HEK293T (cell line): ENCODE data around the gene RUVBL1.

ENCODE experiments used
- CTCF ChIA-PET: fragments of 350-600 bp; formaldehyde crosslinking; extraction: SDS; loops from one replicate; lab custom pipeline; 2021; ENCODE audit warnings: antibody characterized with exemption, inconsistent platforms; lab: Yijun Ruan, JAX
- POLR2A ChIA-PET: fragments of 350-600 bp; formaldehyde crosslinking; extraction: SDS; loops from one replicate; lab custom pipeline; 2020; ENCODE audit warnings: antibody characterized with exemption, inconsistent platforms; lab: Yijun Ruan, JAX
- DNase-seq: peaks from one replicate; pipeline ENCODE4 v3.0.0; 2012; ENCODE audit warnings: mixed read lengths; ENCODE audit errors: extremely low spot score
- ARNT ChIP-seq: fragments of 450-650 bp; IDR thresholded peaks from 2 replicates; pipeline ENCODE4 v1.6.1; 2017; ENCODE audit warnings: mild to moderate bottlenecking
- BHLHE40 ChIP-seq: fragments of 450-650 bp; IDR thresholded peaks from 2 replicates; pipeline ENCODE4 v1.6.1; 2016; ENCODE audit warnings: mild to moderate bottlenecking, moderate library complexity, borderline replicate concordance
- CTBP1 ChIP-seq: fragments of 450-650 bp; IDR thresholded peaks from 2 replicates; pipeline ENCODE4 v1.6.1; 2016; ENCODE audit warnings: borderline replicate concordance
- ELF4 ChIP-seq: fragments of 450-650 bp; IDR thresholded peaks from 2 replicates; pipeline ENCODE4 v1.6.1; 2017; ENCODE audit warnings: antibody characterized with exemption
- FOXA1 ChIP-seq: fragments of 450-650 bp; IDR thresholded peaks from 2 replicates; pipeline ENCODE4 v1.6.1; 2016; ENCODE audit warnings: mild to moderate bottlenecking
- FOXK2 ChIP-seq: fragments of 450-650 bp; IDR thresholded peaks from 2 replicates; pipeline ENCODE4 v1.6.1; 2016; ENCODE audit warnings: mild to moderate bottlenecking
- FOXM1 ChIP-seq: fragments of 450-650 bp; IDR thresholded peaks from 2 replicates; pipeline ENCODE4 v1.6.1; 2017; ENCODE audit warnings: mild to moderate bottlenecking, borderline replicate concordance
- HDGF ChIP-seq: fragments of 450-650 bp; IDR thresholded peaks from 2 replicates; pipeline ENCODE4 v1.6.1; 2017; ENCODE audit warnings: antibody characterized with exemption, borderline replicate concordance
- L3MBTL2 ChIP-seq: fragments of 450-650 bp; conservative IDR thresholded peaks from 2 replicates; pipeline ENCODE4 v1.6.1; 2016; ENCODE audit warnings: mild to moderate bottlenecking
- LEF1 ChIP-seq: fragments of 450-650 bp; IDR thresholded peaks from 2 replicates; pipeline ENCODE4 v1.6.1; 2017; ENCODE audit warnings: mild to moderate bottlenecking, borderline replicate concordance
- NFRKB ChIP-seq: fragments of 450-650 bp; IDR thresholded peaks from 2 replicates; pipeline ENCODE4 v1.6.1; 2016; ENCODE audit warnings: mild to moderate bottlenecking, moderate library complexity
- SP1 ChIP-seq: fragments of 450-650 bp; IDR thresholded peaks from 2 replicates; pipeline ENCODE4 v1.6.1; 2017
- SUZ12 ChIP-seq: fragments of 450-650 bp; IDR thresholded peaks from 2 replicates; pipeline ENCODE4 v1.6.1; 2016; ENCODE audit warnings: mild to moderate bottlenecking
- TARDBP ChIP-seq: fragments of 450-650 bp; IDR thresholded peaks from 2 replicates; pipeline ENCODE4 v1.6.1; 2016
- ZNF384 ChIP-seq: fragments of 450-650 bp; IDR thresholded peaks from 2 replicates; pipeline ENCODE4 v1.6.1; 2016
- TF ChIP-seq, protein P1 (sequence below): fragments of 450-650 bp; IDR thresholded peaks from 2 replicates; pipeline ENCODE4 v1.6.1; 2016

Gene RUVBL1

DNA sequence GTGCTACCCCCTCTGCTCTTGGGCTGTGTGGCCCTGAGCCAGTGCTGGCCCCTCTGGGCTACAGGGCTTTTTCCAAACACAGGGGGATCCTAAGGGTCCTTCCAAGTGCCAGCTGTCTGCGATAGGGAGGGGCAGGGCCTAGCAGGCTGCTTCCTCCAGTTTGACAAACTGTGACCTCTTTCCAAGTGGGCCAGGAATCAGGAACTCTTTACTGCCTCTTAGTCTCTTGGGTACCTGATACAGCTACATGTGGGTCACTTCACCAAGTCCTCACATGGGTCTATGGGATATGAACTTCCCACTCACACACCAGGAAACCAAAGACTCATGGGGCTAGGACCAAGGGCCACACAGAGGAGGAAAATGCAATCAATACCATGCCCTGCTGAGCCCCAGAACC is 45.9 kb downstream of the RUVBL1 start:
- ChIA-PET POLR2A (no interaction called here), CTCF (no interaction called here)

GRCh38 chr3:128077202-128077624 is 46.4 kb downstream of the RUVBL1 start:
- no peak for TF ChIP-seq TARDBP
- no peak for TF ChIP-seq ELF4
- no peak for TF ChIP-seq ARNT
- TF ChIP-seq BHLHE40: no peak
- no peak for TF ChIP-seq ZNF384
- no peak for TF ChIP-seq NFRKB
- no peak for TF ChIP-seq L3MBTL2
- no peak for TF ChIP-seq SP1
- TF ChIP-seq, protein P1, sequence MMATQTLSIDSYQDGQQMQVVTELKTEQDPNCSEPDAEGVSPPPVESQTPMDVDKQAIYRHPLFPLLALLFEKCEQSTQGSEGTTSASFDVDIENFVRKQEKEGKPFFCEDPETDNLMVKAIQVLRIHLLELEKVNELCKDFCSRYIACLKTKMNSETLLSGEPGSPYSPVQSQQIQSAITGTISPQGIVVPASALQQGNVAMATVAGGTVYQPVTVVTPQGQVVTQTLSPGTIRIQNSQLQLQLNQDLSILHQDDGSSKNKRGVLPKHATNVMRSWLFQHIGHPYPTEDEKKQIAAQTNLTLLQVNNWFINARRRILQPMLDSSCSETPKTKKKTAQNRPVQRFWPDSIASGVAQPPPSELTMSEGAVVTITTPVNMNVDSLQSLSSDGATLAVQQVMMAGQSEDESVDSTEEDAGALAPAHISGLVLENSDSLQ: no peak
- no peak for TF ChIP-seq FOXM1
- TF ChIP-seq FOXK2: no peak
- no peak for TF ChIP-seq HDGF
- TF ChIP-seq SUZ12: no peak
- TF ChIP-seq CTBP1: no peak
- TF ChIP-seq LEF1: no peak
- TF ChIP-seq FOXA1: no peak
- CTCF ChIA-PET: no interaction called here
- POLR2A ChIA-PET: no interaction called here
- DNase-seq: no peak

More for the DNA sequence above, 45.9 kb downstream of the RUVBL1 start:
- no peak for DNase-seq
- TF ChIP-seq TARDBP: no peak
- no peak for TF ChIP-seq FOXK2
- no peak for TF ChIP-seq FOXA1
- no peak for TF ChIP-seq LEF1

DNA sequence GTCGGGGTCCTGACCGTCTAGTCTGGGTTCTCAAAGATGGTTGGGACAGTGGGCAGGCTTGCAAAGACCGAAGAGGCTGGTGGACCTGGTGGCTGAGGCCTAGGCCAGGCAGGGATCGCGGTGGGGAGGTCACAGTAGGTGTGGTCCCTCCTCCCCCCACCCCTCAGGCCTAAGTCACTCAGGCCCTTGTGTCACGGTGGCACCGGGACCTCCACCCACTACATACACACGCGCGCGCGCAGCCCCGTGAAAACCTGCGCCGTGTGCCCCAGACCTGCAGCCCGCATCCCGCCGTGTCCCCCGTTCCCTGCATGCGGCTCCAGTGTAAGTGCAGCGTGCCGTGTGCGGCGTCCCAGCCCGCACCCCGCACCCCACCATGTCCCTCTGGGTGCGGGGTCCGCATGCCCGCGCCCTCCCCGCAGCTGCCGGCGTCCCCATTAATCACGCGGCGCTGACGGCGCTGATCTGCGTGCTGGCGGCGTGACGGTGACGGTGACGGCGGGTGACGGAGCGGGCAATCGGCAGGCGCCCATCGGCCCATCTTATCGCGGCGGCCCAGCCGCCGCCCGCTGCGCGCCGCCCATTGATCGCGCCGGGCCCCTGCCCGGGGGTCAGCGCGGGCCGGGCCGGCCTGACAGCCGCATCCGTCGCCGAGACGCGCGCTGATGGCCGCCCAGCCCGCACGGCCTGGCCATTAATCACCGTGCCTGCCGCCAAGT is 47.0 kb downstream of the RUVBL1 start:
- ChIA-PET CTCF (no interaction called here), POLR2A (no interaction called here)
- no peak for DNase-seq
- TF ChIP-seq SP1: no peak
- no peak for TF ChIP-seq FOXA1
- TF ChIP-seq NFRKB: no peak
- no peak for TF ChIP-seq TARDBP
- TF ChIP-seq FOXM1: no peak
- no peak for TF ChIP-seq ELF4

DNA sequence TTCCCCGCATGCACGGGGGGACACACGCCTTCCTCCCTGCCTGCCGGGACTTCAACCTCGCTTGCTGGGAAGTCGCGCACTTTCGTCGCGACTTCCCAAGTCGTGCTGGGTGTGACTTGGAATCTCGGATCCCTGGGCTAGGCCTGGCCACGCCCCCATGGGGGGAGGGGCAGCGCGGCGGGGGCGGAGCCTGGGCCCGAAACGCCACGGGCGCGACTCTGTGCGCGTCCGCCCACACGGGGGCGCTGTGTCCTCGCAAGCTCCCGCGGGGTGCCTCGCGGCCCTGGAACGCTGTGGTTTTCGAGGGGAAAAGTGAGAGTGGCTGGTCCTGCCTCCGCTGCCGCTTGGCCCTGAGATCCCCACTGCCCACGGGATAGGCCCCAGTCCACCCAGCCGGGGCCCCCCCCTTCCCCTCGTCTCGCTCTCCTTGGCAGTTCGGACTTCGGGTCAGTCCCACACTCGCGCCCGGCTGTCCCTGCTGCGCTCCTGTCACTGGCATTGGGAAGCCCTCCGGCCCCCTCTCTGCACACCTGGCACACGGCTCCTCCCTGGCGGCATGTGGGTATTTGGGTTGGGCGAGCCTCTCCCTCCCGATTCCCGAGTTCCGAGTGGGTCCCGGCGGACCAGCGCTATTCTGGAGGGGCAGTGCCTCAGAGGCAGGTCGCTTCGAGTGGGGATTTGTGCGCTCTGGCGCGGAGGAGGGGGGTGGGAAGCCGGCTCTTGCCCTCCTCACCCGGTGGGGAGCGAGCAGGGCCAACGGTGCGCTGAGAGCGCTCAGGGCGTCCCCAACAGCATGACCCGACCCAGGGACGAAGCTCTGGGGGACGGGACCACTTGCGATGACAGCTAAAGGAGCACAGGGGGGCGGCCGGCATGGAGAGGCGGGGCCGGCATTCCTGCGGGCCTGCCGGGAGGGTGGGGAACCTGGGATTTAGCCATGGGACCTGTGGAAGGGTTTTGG is 47.8 kb downstream of the RUVBL1 start:
- TF ChIP-seq CTBP1 (no peak), FOXK2 (no peak), L3MBTL2 (no peak), ARNT (no peak), ELF4 (no peak), BHLHE40 (no peak), ZNF384 (no peak), NFRKB (no peak), TARDBP (no peak)
- TF ChIP-seq, protein P1: no peak
- ChIA-PET CTCF (interaction anchor here (0.6 kb wide), 1 partner anchor 18 kb away, joined by 4 read pairs; no protein-coding TSS in a partner anchor), POLR2A (no interaction called here)
- peak; percentile 87 for DNase-seq

- ChIA-PET CTCF (no interaction called here), POLR2A (no interaction called here)
- TF ChIP-seq CTBP1: no peak
- no peak for TF ChIP-seq ZNF384
- TF ChIP-seq LEF1: no peak
- TF ChIP-seq FOXM1: no peak
- no peak for TF ChIP-seq L3MBTL2
- TF ChIP-seq TARDBP: no peak
- no peak for TF ChIP-seq SUZ12
- TF ChIP-seq ELF4: no peak
- TF ChIP-seq FOXA1: no peak
- TF ChIP-seq NFRKB: no peak
- TF ChIP-seq BHLHE40: no peak
- TF ChIP-seq FOXK2: no peak
- no peak for DNase-seq
Observed at GRCh38 chr3:128074851-128075521, 48.6 kb downstream of the RUVBL1 start.

GRCh38 chr3:128073807-128074206 is 49.8 kb downstream of the RUVBL1 start:
- CTCF ChIA-PET: interaction anchor here (0.7 kb wide), 1 partner anchor 21 kb away, joined by 4 read pairs; no protein-coding TSS in a partner anchor
- DNase-seq: no peak

More at GRCh38 chr3:128073807-128074206, 49.8 kb downstream of the RUVBL1 start:
- POLR2A ChIA-PET: no interaction called here
- TF ChIP-seq FOXK2 (no peak), BHLHE40 (no peak), CTBP1 (no peak), FOXA1 (no peak), ARNT (no peak), SP1 (no peak), L3MBTL2 (no peak), TARDBP (no peak), LEF1 (no peak), ELF4 (no peak), NFRKB (no peak)
- TF ChIP-seq, protein P1: no peak
